SK-N-SH (cell line): ENCODE results near the gene WDR93. TPM values are rescaled to one million over a fixed set of nuclear protein-coding genes. Genes with fewer than 3 reads are reported as not detected.

ENCODE experiments used
- CTCF ChIA-PET: fragments of 300-600, 350-600 bp; formaldehyde crosslinking; extraction: SDS; loops from one replicate; lab custom pipeline; 2021; lab: Yijun Ruan, JAX
- POLR2A ChIA-PET: fragments of 350-600 bp; sonication (Branson Sonifier 250); formaldehyde crosslinking; extraction: SDS; loops from one replicate; lab custom pipeline; 2020; ENCODE audit warnings: antibody characterized with exemption, inconsistent platforms; lab: Yijun Ruan, JAX
- DNase-seq: peaks from one replicate; pipeline ENCODE4 v3.0.0; 2012
- H2AFZ ChIP-seq: fragments of 200-600 bp; sonication (generic); 2 replicates; pipeline ENCODE4 v1.8.1; 2016; ENCODE audit warnings: antibody characterized with exemption, mild to moderate bottlenecking, low read depth
- H3F3A ChIP-seq: fragments of 200-600 bp; sonication (generic); replicated peaks from 2 replicates; pipeline ENCODE3; 2016; ENCODE audit warnings: antibody characterized with exemption, mild to moderate bottlenecking; ENCODE audit not compliant: insufficient read depth
- H3K27ac ChIP-seq, 2 experiments: fragments of 200-500 bp in 1 of 2; fragments of 200-600 bp in 1 of 2; sonication (Bioruptor generic) in 1 of 2; sonication (generic), shearing (Covaris generic) in 1 of 2; 2 replicates each; pipeline versions ENCODE4 v1.5.1 to v1.6.1; 2014 to 2016; ENCODE audit warnings: low read depth in 2 of 2, inconsistent platforms in 1 of 2, low read length in 1 of 2, mild to moderate bottlenecking in 1 of 2, mixed read lengths in 1 of 2
- H3K27me3 ChIP-seq: fragments of 200-600 bp; sonication (generic), shearing (Covaris generic); 2 replicates; pipeline ENCODE4 v1.6.1; 2016; ENCODE audit warnings: mixed run types; ENCODE audit not compliant: insufficient read depth
- H3K36me3 ChIP-seq, 2 experiments: fragments of 200-500 bp in 1 of 2; fragments of 200-600 bp in 1 of 2; sonication (Bioruptor generic) in 1 of 2; sonication (generic) in 1 of 2; replicated peaks in 1 of 2; 2 replicates each; pipeline versions ENCODE3 to v1.5.1; 2014 to 2016; ENCODE audit warnings: low read length in 1 of 2, mild to moderate bottlenecking in 1 of 2; ENCODE audit not compliant: insufficient read depth in 2 of 2, control insufficient read depth in 1 of 2
- H3K4me1 ChIP-seq, 2 experiments: fragments of 200-500 bp in 1 of 2; fragments of 200-600 bp in 1 of 2; sonication (Bioruptor generic) in 1 of 2; sonication (generic), shearing (Covaris generic) in 1 of 2; 2 replicates each; pipeline versions ENCODE4 v1.5.1 to v1.6.1; 2014 to 2016; ENCODE audit warnings: low read depth in 1 of 2, low read length in 1 of 2, mixed run types in 1 of 2; ENCODE audit not compliant: insufficient read depth in 2 of 2, control insufficient read depth in 1 of 2
- H3K4me2 ChIP-seq: fragments of 200-600 bp; sonication (generic), shearing (Covaris generic); 2 replicates; pipeline ENCODE4 v1.6.1; 2017; ENCODE audit warnings: mixed run types
- H3K4me3 ChIP-seq, 2 experiments: fragments of 200-500 bp in 1 of 2; fragments of 200-600 bp in 1 of 2; sonication (Bioruptor generic) in 1 of 2; sonication (generic), shearing (Covaris generic) in 1 of 2; 2 replicates each; pipeline versions ENCODE4 v1.5.1 to v1.8.1; 2014 to 2016; ENCODE audit warnings: low read depth in 2 of 2, inconsistent platforms in 1 of 2, low read length in 1 of 2, mild to moderate bottlenecking in 1 of 2, mixed read lengths in 1 of 2, moderate library complexity in 1 of 2
- H3K79me2 ChIP-seq: fragments of 200-600 bp; sonication (generic); 2 replicates; pipeline ENCODE4 v1.8.1; 2017; ENCODE audit warnings: mild to moderate bottlenecking; ENCODE audit not compliant: insufficient read depth
- H3K9ac ChIP-seq: fragments of 200-600 bp; sonication (generic); 2 replicates; pipeline ENCODE4 v1.6.1; 2017; ENCODE audit warnings: mixed run types
- H3K9me2 ChIP-seq: fragments of 200-600 bp; sonication (generic); 2 replicates; pipeline ENCODE4 v1.6.1; 2017; ENCODE audit warnings: mixed run types
- H3K9me3 ChIP-seq: fragments of 200-600 bp; sonication (generic); 2 replicates; pipeline ENCODE4 v1.6.1; 2017; ENCODE audit warnings: mixed run types, mild to moderate bottlenecking, moderate library complexity
- H4K20me1 ChIP-seq: fragments of 200-600 bp; sonication (generic); 2 replicates; pipeline ENCODE4 v1.6.1; 2017; ENCODE audit warnings: mild to moderate bottlenecking, mixed run types; ENCODE audit not compliant: insufficient read depth
- CHD2 ChIP-seq: fragments of 150-350 bp; IDR thresholded peaks from 2 replicates; pipeline ENCODE4 v1.6.1; 2018; ENCODE audit warnings: low read length; ENCODE audit not compliant: partially characterized antibody
- ELF1 ChIP-seq: IDR thresholded peaks from 2 replicates; pipeline ENCODE4 v1.4.0; 2012
- FOSL2 ChIP-seq: IDR thresholded peaks from 2 replicates; pipeline ENCODE4 v1.4.0; 2012; ENCODE audit warnings: low read depth, mild to moderate bottlenecking, moderate library complexity, borderline replicate concordance
- FOXJ3 ChIP-seq: sonication (generic); formaldehyde crosslinking; IDR thresholded peaks from 2 replicates; pipeline ENCODE4 v1.5.1; 2020; ENCODE audit warnings: mild to moderate bottlenecking, missing genetic modification reagents
- FOXM1 ChIP-seq: IDR thresholded peaks from 2 replicates; pipeline ENCODE4 v1.4.0; 2012; ENCODE audit warnings: low read depth, mild to moderate bottlenecking
- GABPA ChIP-seq: IDR thresholded peaks from 2 replicates; pipeline ENCODE4 v1.4.0; 2012; ENCODE audit warnings: low read depth, mild to moderate bottlenecking
- JUND ChIP-seq: IDR thresholded peaks from 2 replicates; pipeline ENCODE4 v1.4.0; 2012
- MAX ChIP-seq: IDR thresholded peaks from 2 replicates; pipeline ENCODE4 v1.4.0; 2012; ENCODE audit warnings: low read depth
- MEF2A ChIP-seq: IDR thresholded peaks from 2 replicates; pipeline ENCODE4 v1.4.0; 2012; ENCODE audit warnings: low read depth, borderline replicate concordance
- NRF1 ChIP-seq: IDR thresholded peaks from 2 replicates; pipeline ENCODE4 v1.6.1; 2012; ENCODE audit warnings: low read depth, mild to moderate bottlenecking, low read length
- POLR2AphosphoS5 ChIP-seq: IDR thresholded peaks from 2 replicates; pipeline ENCODE4 v1.6.1; 2012; ENCODE audit warnings: low read depth, low read length
- RAD21 ChIP-seq: IDR thresholded peaks from 2 replicates; pipeline ENCODE4 v1.6.1; 2012; ENCODE audit warnings: mild to moderate bottlenecking, low read length
- RCOR1 ChIP-seq: fragments of 150-350 bp; IDR thresholded peaks from 2 replicates; pipeline ENCODE4 v1.6.1; 2017; ENCODE audit warnings: antibody characterized with exemption, low read length
- SMC3 ChIP-seq: IDR thresholded peaks from 2 replicates; pipeline ENCODE4 v1.6.1; 2012; ENCODE audit warnings: low read depth, low read length, improper control_type of control experiment
- TAF1 ChIP-seq: IDR thresholded peaks from 2 replicates; pipeline ENCODE4 v1.6.1; 2012; ENCODE audit warnings: low read depth, mild to moderate bottlenecking, low read length, moderate library complexity, borderline replicate concordance
- TCF12 ChIP-seq: IDR thresholded peaks from 2 replicates; pipeline ENCODE4 v1.4.0; 2012
- ZBTB33 ChIP-seq: IDR thresholded peaks from 2 replicates; pipeline ENCODE4 v1.4.0; 2012; ENCODE audit warnings: low read depth, borderline replicate concordance
- WGBS: methylation state at CpG from one replicate; pipeline ENCODE4 v1.1.6; 2017; ENCODE audit warnings: low lambda C conversion rate; 5-methylcytosine and 5-hydroxymethylcytosine counted together
- polyA plus RNA-seq, 3 experiments: library from polyadenylated mRNA; depleted of rRNA; stranded (reverse); fragments of >200 nt; gene quantifications; 2 replicates each; pipeline ENCODE4 v1.2.3, GENCODE V29; 2012
- TF ChIP-seq, protein P1 (sequence below): fragments of 150-350 bp; IDR thresholded peaks from 2 replicates; pipeline ENCODE4 v1.6.1; 2017; ENCODE audit warnings: antibody characterized with exemption, low read length, low read depth, borderline replicate concordance
- TF ChIP-seq, protein P2 (sequence below): fragments of 150-350 bp; IDR thresholded peaks from 2 replicates; pipeline ENCODE4 v1.6.1; 2016; ENCODE audit warnings: mild to moderate bottlenecking, low read depth, low read length
- TF ChIP-seq, protein P3 (sequence below): IDR thresholded peaks from 2 replicates; pipeline ENCODE4; 2012
- TF ChIP-seq, protein P4 (sequence below): fragments of 200-600 bp; sonication (generic); IDR thresholded peaks from 2 replicates; pipeline ENCODE4 v1.6.1; 2017; ENCODE audit warnings: antibody characterized with exemption, mild to moderate bottlenecking, moderate library complexity

Gene WDR93
- polyA plus RNA-seq, 1 of the 3 experiments (the other 2 are of a cell fraction) = 0.35 TPM

DNA sequence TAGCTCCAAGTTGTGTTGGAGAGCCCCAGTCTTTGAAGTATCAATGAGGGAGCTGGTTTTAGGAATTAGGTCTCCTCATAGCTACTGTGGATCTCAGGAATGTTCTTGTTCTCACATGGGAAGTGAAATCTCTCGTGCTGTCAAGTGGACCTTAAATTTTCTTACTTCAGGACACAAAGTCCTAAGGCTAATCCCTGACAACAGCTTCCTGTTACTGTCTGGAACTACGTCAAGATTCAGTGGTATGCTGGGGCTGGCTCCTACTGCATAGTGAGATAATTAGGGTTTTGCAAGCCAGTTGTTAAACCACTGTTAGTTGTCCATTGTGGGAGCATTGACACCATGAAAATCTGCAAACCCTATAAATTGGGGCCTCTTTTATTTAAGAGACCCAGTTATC is 37.6 kb downstream of the WDR93 start:
- Histone ChIP-seq H3K79me2 (no peaks in the 10 kb centered on the region), H3K9ac (no peak overlapping the region), H3K36me3 (no peaks in the 10 kb centered on the region), H3K4me1 (no peaks in the 10 kb centered on the region), H3K27me3 (peaks cover 14% of the 10 kb centered on the region), H3K9me2 (no peaks in the 10 kb centered on the region), H3F3A (no peaks in the 10 kb centered on the region), H3K4me3 (no peak overlapping the region), H3K4me2 (no peak overlapping the region), H4K20me1 (no peaks in the 10 kb centered on the region), H3K9me3 (peaks cover 10% of the 10 kb centered on the region; the same call in 1 of the 2 replicates), H3K27ac (no peak overlapping the region), H2AFZ (no peak overlapping the region)
- CTCF ChIA-PET = interaction anchor here (1.2 to 2.1 kb wide), 3 partner anchors 12 to 147 kb away, joined by 6 to 11 read pairs (median 6); no protein-coding TSS in a partner anchor
- WGBS = 46% methylated on average over 2 of the region's 2 CpGs
- POLR2A ChIA-PET = no interaction called here
- no peak for DNase-seq
- TF ChIP-seq NRF1 (no peak), ELF1 (no peak), TAF1 (no peak), POLR2AphosphoS5 (no peak), MEF2A (no peak), TCF12 (no peak), FOXJ3 (CRISPR knock-in tag) (no peak), FOSL2 (no peak)
- TF ChIP-seq, protein P1, sequence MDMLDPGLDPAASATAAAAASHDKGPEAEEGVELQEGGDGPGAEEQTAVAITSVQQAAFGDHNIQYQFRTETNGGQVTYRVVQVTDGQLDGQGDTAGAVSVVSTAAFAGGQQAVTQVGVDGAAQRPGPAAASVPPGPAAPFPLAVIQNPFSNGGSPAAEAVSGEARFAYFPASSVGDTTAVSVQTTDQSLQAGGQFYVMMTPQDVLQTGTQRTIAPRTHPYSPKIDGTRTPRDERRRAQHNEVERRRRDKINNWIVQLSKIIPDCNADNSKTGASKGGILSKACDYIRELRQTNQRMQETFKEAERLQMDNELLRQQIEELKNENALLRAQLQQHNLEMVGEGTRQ = no peak

DNA sequence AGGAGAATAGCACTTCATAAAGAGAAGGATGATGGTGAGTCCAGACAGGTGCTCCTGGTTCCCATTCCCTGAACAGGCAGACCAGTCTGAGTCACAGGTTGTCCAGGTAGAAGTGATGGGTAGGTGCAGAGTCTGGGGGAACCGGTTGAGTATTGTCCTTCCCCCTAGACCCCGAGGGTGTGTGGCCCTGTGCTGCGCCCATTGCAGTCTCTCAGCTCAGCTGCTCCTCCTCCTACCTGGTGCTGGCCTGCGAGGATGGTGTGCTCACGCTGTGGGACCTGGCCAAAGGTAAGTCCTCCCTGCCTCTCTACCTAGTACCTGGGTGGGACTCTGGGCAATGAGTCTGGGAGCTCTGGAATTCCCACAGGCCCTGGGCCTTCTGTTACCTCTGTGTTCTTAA is 40.7 kb downstream of the WDR93 start:
- DNase-seq = no peak
- no peaks in the 10 kb centered on the region for H3K9me3 ChIP-seq
- H3K79me2 ChIP-seq = no peaks in the 10 kb centered on the region
- CTCF ChIA-PET = interaction anchor here (1.6 kb wide), 1 partner anchor 144 kb away, joined by 11 read pairs; no protein-coding TSS in a partner anchor
- 57% methylated on average over 5 of the region's 5 CpGs for WGBS
- no peak overlapping the region for H3K4me3 ChIP-seq
- H3K4me1 ChIP-seq = no peaks in the 10 kb centered on the region
- H3K9me2 ChIP-seq = no peaks in the 10 kb centered on the region
- no peak overlapping the region for H3K9ac ChIP-seq
- POLR2A ChIA-PET = no interaction called here
- no peak overlapping the region for H2AFZ ChIP-seq
- peaks cover 24% of the 10 kb centered on the region for H3K27me3 ChIP-seq
- no peaks in the 10 kb centered on the region for H3F3A ChIP-seq
- H4K20me1 ChIP-seq = no peaks in the 10 kb centered on the region
- no peaks in the 10 kb centered on the region for H3K36me3 ChIP-seq
- no peak overlapping the region for H3K4me2 ChIP-seq
- no peak overlapping the region for H3K27ac ChIP-seq
- TF ChIP-seq MAX = no peak
- TF ChIP-seq GABPA = no peak
- no peak for TF ChIP-seq TAF1
- no peak for TF ChIP-seq FOSL2
- TF ChIP-seq NRF1 = no peak
- TF ChIP-seq, protein P2, sequence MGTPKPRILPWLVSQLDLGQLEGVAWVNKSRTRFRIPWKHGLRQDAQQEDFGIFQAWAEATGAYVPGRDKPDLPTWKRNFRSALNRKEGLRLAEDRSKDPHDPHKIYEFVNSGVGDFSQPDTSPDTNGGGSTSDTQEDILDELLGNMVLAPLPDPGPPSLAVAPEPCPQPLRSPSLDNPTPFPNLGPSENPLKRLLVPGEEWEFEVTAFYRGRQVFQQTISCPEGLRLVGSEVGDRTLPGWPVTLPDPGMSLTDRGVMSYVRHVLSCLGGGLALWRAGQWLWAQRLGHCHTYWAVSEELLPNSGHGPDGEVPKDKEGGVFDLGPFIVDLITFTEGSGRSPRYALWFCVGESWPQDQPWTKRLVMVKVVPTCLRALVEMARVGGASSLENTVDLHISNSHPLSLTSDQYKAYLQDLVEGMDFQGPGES = no peak
- TF ChIP-seq JUND = no peak
- TF ChIP-seq ZBTB33 = no peak
- no peak for TF ChIP-seq SMC3
- no peak for TF ChIP-seq RAD21
- TF ChIP-seq POLR2AphosphoS5 = no peak
- TF ChIP-seq, protein P1 = no peak
- no peak for TF ChIP-seq RCOR1
- TF ChIP-seq, protein P3, sequence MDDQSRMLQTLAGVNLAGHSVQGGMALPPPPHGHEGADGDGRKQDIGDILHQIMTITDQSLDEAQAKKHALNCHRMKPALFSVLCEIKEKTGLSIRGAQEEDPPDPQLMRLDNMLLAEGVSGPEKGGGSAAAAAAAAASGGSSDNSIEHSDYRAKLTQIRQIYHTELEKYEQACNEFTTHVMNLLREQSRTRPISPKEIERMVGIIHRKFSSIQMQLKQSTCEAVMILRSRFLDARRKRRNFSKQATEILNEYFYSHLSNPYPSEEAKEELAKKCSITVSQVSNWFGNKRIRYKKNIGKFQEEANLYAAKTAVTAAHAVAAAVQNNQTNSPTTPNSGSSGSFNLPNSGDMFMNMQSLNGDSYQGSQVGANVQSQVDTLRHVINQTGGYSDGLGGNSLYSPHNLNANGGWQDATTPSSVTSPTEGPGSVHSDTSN = no peak
- TF ChIP-seq FOXM1 = no peak
- TF ChIP-seq, protein P4, sequence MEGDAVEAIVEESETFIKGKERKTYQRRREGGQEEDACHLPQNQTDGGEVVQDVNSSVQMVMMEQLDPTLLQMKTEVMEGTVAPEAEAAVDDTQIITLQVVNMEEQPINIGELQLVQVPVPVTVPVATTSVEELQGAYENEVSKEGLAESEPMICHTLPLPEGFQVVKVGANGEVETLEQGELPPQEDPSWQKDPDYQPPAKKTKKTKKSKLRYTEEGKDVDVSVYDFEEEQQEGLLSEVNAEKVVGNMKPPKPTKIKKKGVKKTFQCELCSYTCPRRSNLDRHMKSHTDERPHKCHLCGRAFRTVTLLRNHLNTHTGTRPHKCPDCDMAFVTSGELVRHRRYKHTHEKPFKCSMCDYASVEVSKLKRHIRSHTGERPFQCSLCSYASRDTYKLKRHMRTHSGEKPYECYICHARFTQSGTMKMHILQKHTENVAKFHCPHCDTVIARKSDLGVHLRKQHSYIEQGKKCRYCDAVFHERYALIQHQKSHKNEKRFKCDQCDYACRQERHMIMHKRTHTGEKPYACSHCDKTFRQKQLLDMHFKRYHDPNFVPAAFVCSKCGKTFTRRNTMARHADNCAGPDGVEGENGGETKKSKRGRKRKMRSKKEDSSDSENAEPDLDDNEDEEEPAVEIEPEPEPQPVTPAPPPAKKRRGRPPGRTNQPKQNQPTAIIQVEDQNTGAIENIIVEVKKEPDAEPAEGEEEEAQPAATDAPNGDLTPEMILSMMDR = no peak
- no peak for TF ChIP-seq TCF12
- no peak for TF ChIP-seq CHD2
